Activated CD8-positive, alpha-beta memory T cell treated with anti-CD3 and anti-CD28 coated beads, Interleukin-2, amount 50 U/mL, for 24 hours (primary cell): ENCODE measurements around the gene GNAQ.
"Not testable (repeated sequence)": the region's sequence is repeated elsewhere in the genome, so short reads cannot be mapped to it uniquely, and the experiment has no call there.

Source experiments
- DNase-seq: peaks from one replicate; pipeline ENCODE4 v3.0.0-alpha.2; 2020; ENCODE audit errors: extremely low read depth

Gene GNAQ

DNA sequence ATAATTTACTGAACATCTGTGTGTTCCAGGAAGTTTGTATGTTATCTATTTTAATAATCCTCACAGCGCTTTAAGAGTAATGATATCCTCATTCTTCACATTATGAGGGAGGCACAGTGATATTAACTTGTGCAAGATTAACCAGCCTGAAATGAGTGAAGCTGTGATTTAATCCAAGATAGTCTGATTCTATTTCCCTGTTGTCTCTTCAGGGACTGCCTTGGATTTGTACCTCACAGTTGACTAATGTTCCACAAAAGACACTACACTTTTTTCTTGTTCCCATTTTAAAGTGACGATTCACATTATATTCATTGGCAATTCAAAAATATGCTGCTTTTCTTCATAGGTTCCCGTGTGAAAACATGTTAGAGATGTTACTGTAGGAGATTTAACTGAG, 258.2 kb downstream of the GNAQ start:
- no peak for DNase-seq

GRCh38 chr9:77772646-77773045, 259.0 kb downstream of the GNAQ start:
- DNase-seq: no peak

DNA sequence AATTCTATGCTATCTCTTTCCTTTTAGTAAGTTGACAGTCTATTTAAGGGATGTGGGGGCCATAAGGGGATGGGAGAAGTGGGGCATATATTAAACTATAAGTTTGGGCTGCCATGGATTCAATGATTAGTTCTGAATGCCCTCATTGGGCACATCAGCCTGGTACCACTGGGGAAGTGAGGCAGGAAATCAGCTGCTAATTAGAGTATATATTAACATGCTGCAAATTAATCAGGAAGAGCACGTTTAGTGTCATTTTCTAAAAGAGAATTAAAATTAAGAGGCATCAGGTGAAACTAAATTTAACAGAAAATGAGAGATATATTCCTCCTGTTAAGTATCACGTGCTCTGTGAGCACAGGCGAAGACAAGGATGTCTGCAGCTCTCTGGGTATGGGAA, 260.4 kb downstream of the GNAQ start:
- no peak for DNase-seq

DNA sequence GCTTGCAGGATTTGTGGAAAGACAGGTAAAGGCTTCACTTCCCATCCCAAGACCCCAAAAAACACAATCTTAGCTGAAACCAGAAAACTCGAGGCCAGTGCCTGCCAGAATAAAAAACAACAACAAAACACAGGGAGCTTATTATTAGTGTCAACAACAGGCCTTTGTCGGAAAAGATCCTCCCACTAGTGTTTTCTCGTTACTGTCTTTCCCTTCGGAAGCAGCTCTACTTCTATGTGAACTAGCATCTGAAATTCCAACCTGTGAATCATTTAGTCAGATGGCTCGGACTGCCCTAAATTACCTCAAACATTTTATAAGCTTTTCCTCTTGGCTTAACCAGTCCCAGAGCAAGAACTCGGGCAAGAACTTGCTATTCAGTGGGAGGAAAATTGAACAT, 261.3 kb downstream of the GNAQ start:
- DNase-seq: no peak

DNA sequence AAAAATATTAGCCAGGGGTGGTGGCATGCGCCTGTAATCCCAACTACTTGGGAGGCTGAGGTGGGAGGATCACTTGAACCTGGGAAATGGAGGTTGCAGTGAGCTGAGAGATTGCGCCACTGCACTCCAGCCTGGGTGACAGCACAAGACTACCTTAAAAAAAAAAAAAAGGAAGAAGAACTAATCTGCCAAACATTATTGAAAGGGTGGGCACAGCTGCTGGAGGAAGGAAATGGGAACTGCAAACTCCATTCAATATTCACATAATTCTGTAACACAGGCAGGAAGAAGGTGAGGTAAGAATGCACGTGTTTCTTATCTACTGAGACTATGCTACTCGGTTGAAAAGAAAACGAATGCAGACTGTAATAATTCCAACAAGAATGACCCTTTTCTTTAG, 262.4 kb downstream of the GNAQ start:
- DNase-seq: no peak

DNA sequence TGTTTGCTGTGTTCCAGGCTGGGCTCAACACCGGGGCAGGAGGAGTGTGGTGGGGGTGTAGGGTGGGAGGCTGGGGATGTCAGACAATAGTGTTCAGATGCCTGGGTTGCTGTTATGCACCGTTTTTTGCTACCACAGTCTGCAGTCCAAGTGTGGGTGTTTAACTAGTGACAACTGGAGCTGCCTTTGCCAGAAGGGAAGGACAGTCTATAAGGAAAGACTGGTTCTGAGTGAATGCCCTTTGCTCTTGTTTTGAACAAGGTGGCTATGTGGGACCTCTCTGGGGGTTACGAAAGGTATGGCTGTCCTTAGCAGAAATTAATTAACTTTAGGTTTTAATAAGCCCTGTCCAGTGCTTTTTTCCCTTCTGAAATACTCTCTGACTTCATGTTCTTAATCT, 265.0 kb downstream of the GNAQ start:
- no peak for DNase-seq

DNA sequence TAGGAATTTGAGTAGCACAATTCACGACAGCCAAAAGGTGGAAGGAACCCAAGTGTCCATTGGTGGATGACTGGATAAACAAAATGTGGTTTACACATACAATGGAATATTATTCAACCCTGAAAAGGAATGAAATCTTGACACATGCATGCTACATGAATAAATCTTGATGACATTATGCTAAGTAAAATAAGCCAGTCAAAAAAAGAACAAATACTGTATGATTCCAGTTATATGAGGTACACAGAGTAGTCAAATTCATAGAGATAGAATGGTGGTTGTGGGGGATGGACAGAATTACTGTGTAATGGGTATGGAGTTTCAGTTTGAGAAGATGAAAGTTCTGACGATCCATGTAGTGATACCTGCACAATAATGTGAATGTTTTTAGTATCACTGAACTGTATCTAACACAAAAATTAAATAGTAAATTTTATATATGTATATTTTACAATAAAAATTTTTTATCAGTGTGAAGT, 265.8 kb downstream of the GNAQ start:
- no peak for DNase-seq

GRCh38 chr9:77764894-77765780, 266.5 kb downstream of the GNAQ start:
- no peak for DNase-seq

DNA sequence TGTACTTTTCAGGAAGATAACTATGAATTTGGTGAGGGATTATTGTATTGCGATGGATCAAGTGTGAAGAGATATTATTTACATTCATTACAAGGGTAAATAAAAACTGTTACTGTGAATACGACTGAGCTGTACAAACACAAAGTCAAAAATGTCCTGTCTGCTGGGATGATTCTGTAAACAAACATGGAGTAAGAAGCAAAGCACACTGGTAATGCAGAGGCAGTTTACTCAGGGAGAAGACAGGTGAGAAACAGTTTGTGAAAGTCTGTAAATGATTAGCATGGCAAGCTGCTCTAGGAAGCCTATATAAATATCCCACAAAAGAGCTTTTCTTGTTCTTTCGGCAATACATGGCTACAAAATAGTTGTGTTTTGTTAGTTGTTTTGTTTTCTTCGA, 268.0 kb downstream of the GNAQ start:
- DNase-seq: no peak

DNA sequence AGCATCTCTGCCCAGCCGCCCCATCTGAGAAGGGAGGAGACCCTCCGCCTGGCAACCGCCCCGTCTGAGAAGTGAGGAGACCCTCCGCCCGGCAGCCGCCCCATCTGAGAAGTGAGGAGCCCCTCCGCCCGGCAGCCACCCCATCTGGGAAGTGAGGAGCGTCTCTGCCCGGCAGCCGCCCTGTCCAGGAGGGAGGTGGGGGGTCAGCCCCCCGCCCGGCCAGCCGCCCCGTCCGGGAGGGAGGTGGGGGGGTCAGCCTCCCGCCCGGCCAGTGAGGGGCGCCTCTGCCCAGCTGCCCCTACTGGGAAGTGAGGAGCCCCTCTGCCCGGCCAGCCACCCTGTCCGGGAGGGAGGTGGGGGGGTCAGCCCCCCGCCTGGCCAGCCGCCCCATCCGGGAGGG, 270.7 kb downstream of the GNAQ start:
- DNase-seq: not testable (repeated sequence)

DNA sequence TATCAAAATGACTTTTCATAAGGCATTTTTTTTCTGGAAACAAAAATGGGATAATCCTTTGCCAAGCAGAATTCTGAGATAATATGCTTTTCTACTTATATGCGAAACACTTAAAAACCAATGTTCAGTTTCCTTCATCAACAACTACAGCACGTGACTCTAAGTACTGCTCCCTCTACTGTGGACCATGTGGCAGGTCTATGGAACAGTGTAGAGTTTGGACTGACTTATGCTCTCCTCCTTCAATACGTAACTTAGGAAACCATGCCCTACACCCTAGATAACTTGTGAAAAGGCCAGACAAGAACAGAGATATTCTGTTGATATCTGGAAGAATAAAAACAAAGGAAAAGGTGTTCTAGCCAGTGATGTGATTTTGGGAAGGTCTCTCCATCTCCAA, 272.2 kb downstream of the GNAQ start:
- no peak for DNase-seq

DNA sequence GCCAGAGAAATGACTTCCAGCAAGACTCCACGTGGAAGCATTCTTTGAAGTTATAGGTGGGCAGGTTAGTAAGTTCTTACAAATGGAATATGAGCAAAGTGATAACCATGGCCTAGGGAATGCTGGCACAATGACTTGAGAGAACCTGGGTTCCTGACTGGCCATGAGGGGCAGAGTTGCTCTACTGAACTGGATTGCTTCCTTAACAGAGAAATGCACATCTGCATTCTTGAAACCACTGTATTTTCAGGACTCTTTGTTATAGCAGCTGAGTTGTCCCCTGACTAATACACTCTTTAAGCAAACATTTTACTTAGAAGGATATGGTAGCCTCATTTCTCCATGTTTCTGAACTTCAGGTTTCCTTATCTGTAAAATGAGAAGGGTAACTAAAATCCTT, 275.2 kb downstream of the GNAQ start:
- DNase-seq: no peak

GRCh38 chr9:77753180-77753579, 278.4 kb downstream of the GNAQ start:
- no peak for DNase-seq

DNA sequence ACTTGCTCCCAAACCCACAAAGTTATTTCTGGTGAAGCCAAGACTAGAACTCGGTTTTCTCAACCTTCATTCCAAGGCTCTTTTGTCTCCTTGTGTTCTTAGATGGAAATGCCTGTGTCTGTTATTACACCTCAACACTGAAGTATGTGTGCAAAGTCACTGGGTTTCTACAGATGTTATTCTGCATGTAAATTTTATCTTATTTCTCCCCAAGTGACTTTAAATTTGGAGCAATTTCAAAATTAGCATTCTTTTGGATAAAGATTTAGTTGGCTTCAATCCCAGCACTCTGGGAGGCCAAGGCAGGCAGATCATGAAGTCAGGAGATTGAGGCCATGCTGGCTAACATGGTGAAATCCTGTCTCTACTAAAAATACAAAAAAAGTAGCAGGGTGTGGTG, 279.1 kb downstream of the GNAQ start:
- DNase-seq: no peak

- DNase-seq: no peak
Measured at GRCh38 chr9:77751341-77752091, 280.1 kb downstream of the GNAQ start.

- no peak for DNase-seq
Measured at GRCh38 chr9:77750981-77751340, 280.6 kb downstream of the GNAQ start.

DNA sequence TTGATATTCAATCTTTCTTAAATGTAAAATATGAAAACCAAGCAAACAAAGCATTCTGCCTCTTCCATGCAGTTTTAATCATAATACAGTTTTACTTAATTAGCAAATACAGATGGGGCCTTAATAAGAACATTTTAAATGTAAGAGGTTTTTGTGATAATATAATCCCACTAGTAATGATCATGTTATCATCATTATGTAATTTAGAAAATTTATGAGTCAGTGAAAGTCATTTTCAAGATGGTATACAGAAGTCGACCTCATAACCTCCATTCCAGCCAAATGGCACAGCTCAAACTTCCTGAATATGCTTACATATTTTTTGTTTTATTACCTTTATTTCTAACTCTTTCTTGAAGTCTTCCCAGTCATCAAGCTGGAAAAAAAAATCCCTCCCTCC, 281.3 kb downstream of the GNAQ start:
- no peak for DNase-seq

DNA sequence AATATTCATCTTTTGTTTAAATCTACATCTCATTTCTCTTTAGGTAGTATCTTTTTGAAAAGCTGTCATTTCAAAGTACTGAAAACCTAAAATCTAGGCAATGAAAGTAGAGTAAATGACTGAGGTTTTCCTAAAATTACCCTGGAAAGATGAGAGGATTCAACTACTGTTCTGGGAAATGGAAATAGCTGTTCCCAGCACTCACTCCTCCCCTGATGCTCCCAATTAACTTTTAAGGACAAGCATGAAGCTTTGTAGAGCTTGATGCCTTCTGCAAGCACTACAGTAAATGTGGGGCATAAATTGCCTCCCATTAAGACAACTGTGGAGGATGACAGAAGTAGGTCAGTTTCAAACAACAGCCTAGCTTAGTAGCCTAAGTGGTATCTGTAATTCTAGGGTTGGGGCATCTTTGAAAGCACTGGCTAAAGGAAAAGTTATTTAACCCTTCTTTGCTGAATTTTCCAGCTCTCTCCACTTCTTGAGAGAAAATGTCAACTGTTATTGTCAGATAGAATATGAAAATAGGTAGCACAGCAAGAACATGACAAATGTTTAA, 283.3 kb downstream of the GNAQ start:
- no peak for DNase-seq

DNA sequence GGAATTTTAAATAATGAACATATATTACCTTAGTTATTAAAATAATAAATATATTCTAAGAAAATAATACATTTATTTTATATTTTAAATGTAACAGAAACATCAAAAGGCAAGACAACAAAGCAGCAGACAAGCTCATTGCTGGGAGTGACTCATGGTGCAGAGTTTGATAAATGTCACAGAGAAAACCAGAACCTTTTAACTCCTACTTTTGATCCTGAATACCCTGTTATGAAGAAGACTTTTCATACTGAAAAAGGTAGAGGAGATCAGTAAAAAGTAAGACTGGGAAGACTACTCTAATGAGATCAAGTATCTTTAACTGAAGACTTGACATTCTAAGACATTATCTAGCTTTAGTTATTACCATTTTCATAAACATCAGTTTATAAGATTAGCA, 284.4 kb downstream of the GNAQ start:
- no peak for DNase-seq

GRCh38 chr9:77744841-77745430, 286.7 kb downstream of the GNAQ start:
- no peak for DNase-seq

GRCh38 chr9:77743386-77743785, 288.2 kb downstream of the GNAQ start:
- no peak for DNase-seq

GRCh38 chr9:77738932-77739331, 292.7 kb downstream of the GNAQ start:
- no peak for DNase-seq
